KMS-11 (cell line): ENCODE results near the gene LDLRAD3.

Experiments used
- H2AFZ ChIP-seq: fragments of 200-600 bp; sonication (generic); 2 replicates; pipeline ENCODE4 v1.6.1; 2016; ENCODE audit warnings: antibody characterized with exemption, mixed run types, low read depth
- H3K27ac ChIP-seq: fragments of 200-600 bp; sonication (generic); 2 replicates; pipeline ENCODE4 v1.6.1; 2016; ENCODE audit warnings: mild to moderate bottlenecking, mixed run types
- H3K27me3 ChIP-seq: fragments of 200-600 bp; sonication (generic); 2 replicates; pipeline ENCODE4 v1.6.1; 2017; ENCODE audit warnings: mild to moderate bottlenecking, low read depth, mixed run types, moderate library complexity; ENCODE audit not compliant: insufficient read depth
- H3K36me3 ChIP-seq: fragments of 200-600 bp; sonication (generic); 2 replicates; pipeline ENCODE4 v1.6.1; 2017; ENCODE audit warnings: mild to moderate bottlenecking, mixed run types; ENCODE audit not compliant: insufficient read depth
- H3K4me1 ChIP-seq: fragments of 200-600 bp; sonication (generic); 2 replicates; pipeline ENCODE4 v1.6.1; 2016; ENCODE audit warnings: mild to moderate bottlenecking, low read depth, mixed run types; ENCODE audit not compliant: poor library complexity, severe bottlenecking
- H3K4me2 ChIP-seq: fragments of 200-600 bp; sonication (generic); 2 replicates; pipeline ENCODE4 v1.7.0; 2016; ENCODE audit warnings: mild to moderate bottlenecking, mixed run types
- H3K4me3 ChIP-seq: fragments of 200-600 bp; sonication (generic); IDR thresholded peaks from 2 replicates; pipeline ENCODE4 v1.6.1; 2017; ENCODE audit warnings: low read depth, low read length, mixed read lengths; ENCODE audit not compliant: insufficient read depth
- H3K79me2 ChIP-seq: fragments of 200-600 bp; sonication (generic); 2 replicates; pipeline ENCODE4 v1.6.1; 2016; ENCODE audit warnings: low read depth, mixed run types; ENCODE audit not compliant: insufficient read depth
- H3K9ac ChIP-seq: fragments of 200-600 bp; sonication (generic); 2 replicates; pipeline ENCODE4 v1.6.1; 2016; ENCODE audit warnings: mild to moderate bottlenecking, mixed run types
- H4K20me1 ChIP-seq: fragments of 200-600 bp; sonication (generic); 2 replicates; pipeline ENCODE4 v1.6.1; 2016; ENCODE audit warnings: mild to moderate bottlenecking, mixed run types; ENCODE audit not compliant: insufficient read depth
- CTCF ChIP-seq: fragments of 200-600 bp; sonication (generic); conservative IDR thresholded peaks from 2 replicates; pipeline ENCODE4 v1.6.1; 2017; ENCODE audit warnings: low read depth, mild to moderate bottlenecking, antibody characterized with exemption, low read length, moderate library complexity, mixed read lengths

Gene LDLRAD3

GRCh38 chr11:36193721-36194120 lies 249.9 kb downstream of the LDLRAD3 start:
- no peaks in the 10 kb centered on the region for H3K27me3 ChIP-seq
- H3K4me1 ChIP-seq: peaks cover 33% of the 10 kb centered on the region
- peak overlapping the region; percentile 59 for H3K27ac ChIP-seq
- TF ChIP-seq CTCF: no peak
- H2AFZ ChIP-seq: no peak overlapping the region
- H4K20me1 ChIP-seq: no peaks in the 10 kb centered on the region
- H3K9ac ChIP-seq: no peak overlapping the region
- peak overlapping the region; percentile 47; the same call in 1 of the 2 replicates for H3K4me2 ChIP-seq
- no peak overlapping the region for H3K4me3 ChIP-seq
- H3K36me3 ChIP-seq: no peaks in the 10 kb centered on the region
- H3K79me2 ChIP-seq: no peaks in the 10 kb centered on the region

- peaks cover 33% of the 10 kb centered on the region for H3K4me1 ChIP-seq
- no peak overlapping the region for H3K4me3 ChIP-seq
- no peak overlapping the region for H3K27ac ChIP-seq
- no peak overlapping the region for H3K9ac ChIP-seq
- H3K27me3 ChIP-seq: no peaks in the 10 kb centered on the region
- no peak for TF ChIP-seq CTCF
- H3K4me2 ChIP-seq: no peak overlapping the region
- H2AFZ ChIP-seq: no peak overlapping the region
- H3K36me3 ChIP-seq: no peaks in the 10 kb centered on the region
- no peaks in the 10 kb centered on the region for H4K20me1 ChIP-seq
- no peaks in the 10 kb centered on the region for H3K79me2 ChIP-seq
These were observed 251.9 kb downstream of the LDLRAD3 start for GRCh38 chr11:36195496-36196354.

GRCh38 chr11:36196411-36196998 lies 252.6 kb downstream of the LDLRAD3 start:
- H3K27ac ChIP-seq: no peak overlapping the region

GRCh38 chr11:36201411-36201810 lies 257.5 kb downstream of the LDLRAD3 start:
- Histone ChIP-seq H3K79me2 (no peaks in the 10 kb centered on the region), H3K4me1 (no peaks in the 10 kb centered on the region), H3K27ac (no peak overlapping the region), H3K4me3 (no peak overlapping the region), H3K36me3 (no peaks in the 10 kb centered on the region), H2AFZ (no peak overlapping the region), H3K9ac (no peak overlapping the region), H3K27me3 (no peaks in the 10 kb centered on the region), H4K20me1 (no peaks in the 10 kb centered on the region), H3K4me2 (no peak overlapping the region)
- TF ChIP-seq CTCF: no peak

More at GRCh38 chr11:36196411-36196998, 252.6 kb downstream of the LDLRAD3 start:
- Histone ChIP-seq H2AFZ (no peak overlapping the region), H3K4me1 (peaks cover 33% of the 10 kb centered on the region), H3K27me3 (no peaks in the 10 kb centered on the region), H4K20me1 (no peaks in the 10 kb centered on the region), H3K9ac (no peak overlapping the region), H3K4me2 (no peak overlapping the region), H3K79me2 (no peaks in the 10 kb centered on the region), H3K4me3 (no peak overlapping the region), H3K36me3 (no peaks in the 10 kb centered on the region)
- TF ChIP-seq CTCF: no peak
